Measurements from ENCODE around the gene ITPKC. TPM values are rescaled to one million over a fixed set of nuclear protein-coding genes. Genes with fewer than 3 reads are reported as not detected.

The ITPKC gene
- total and polyA plus RNA-seq, 2 of the 13 experiments (the other 11 are each of a cell fraction or from before 2014, with no cell fraction given): 6.9 to 11.2 TPM

DNA sequence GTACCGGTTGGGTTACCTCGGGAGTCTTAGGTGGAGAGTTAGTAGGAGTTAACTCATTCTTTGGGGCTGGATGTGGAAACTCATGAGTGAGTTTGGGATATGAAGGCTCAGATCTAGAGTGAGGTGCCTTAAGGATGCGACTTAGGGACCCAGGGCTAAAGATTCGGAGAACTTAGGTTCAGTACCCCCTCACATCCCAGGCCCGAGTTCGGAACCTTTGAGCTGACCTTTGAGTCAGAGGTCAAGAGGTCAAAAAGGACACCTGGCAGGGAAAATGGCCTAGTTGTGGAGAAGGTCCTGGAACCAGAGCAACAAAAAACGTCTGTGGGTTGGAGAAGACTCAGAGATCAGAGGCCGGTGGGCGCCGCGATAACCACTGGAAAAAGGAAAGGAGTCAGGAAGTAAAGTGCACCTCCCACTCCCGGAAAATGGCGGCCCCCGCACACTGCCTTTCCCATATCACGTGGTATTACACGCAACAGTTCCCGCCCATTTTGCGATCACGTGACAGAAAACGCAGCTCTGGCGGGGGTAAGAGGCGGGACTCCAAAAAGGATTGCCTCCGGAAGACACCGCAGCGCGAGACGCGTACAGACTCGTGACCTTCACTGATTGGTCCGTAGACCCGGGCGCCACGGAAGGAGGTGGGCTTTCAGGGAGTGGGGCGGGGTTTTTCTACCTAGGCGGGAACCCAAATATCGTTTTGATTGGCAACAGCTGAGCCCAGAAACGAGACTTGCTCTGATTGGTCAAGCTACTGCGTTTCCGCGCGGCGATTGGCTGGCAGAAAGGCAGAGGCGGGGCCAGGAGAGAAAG is 33.4 kb downstream of the ITPKC start, which contains the start of gene ACTMAP (continued):
- no peak for TF ChIP-seq ZNF10 (CRISPR knock-in tag; IDR thresholded peaks at IDR 0.05; ENCODE audit: borderline replicate concordance, low read depth)
- peak; percentile 87 for TF ChIP-seq GABPB1 (CRISPR knock-in tag; IDR thresholded peaks at IDR 0.05)
- no peak for TF ChIP-seq ZNF788 (CRISPR knock-in tag; IDR thresholded peaks at IDR 0.05; ENCODE audit: borderline replicate concordance)
- TF ChIP-seq ZNF382 (CRISPR knock-in tag; IDR thresholded peaks at IDR 0.05; ENCODE audit: borderline replicate concordance): no peak
- no peak for TF ChIP-seq ZNF235 (CRISPR knock-in tag; IDR thresholded peaks at IDR 0.05; ENCODE audit: borderline replicate concordance)
- TF ChIP-seq ZNF333 (CRISPR knock-in tag; IDR thresholded peaks at IDR 0.05; ENCODE audit: borderline replicate concordance): no peak
- TF ChIP-seq KMT2B (CRISPR knock-in tag; IDR thresholded peaks at IDR 0.05): peak; percentile 45; the same call in 1 of the 2 replicates
- no peak for TF ChIP-seq ZFP1 (CRISPR knock-in tag; IDR thresholded peaks at IDR 0.05)
- TF ChIP-seq MED13 (CRISPR knock-in tag; IDR thresholded peaks at IDR 0.05): no peak
- no peak for TF ChIP-seq ZNF704 (CRISPR knock-in tag; IDR thresholded peaks at IDR 0.05; ENCODE audit: borderline replicate concordance)
- TF ChIP-seq THAP11 (CRISPR knock-in tag; IDR thresholded peaks at IDR 0.05): peak; percentile 82
- no peak for TF ChIP-seq JUNB (CRISPR knock-in tag; IDR thresholded peaks at IDR 0.05; ENCODE audit: borderline replicate concordance)
- no peak for TF ChIP-seq MAFF (IDR thresholded peaks at IDR 0.05; ENCODE audit: low read depth, low read length)
- TF ChIP-seq BCL6 (CRISPR knock-in tag; IDR thresholded peaks at IDR 0.05): 0 out of 2 replicates have a peak, but pooled peaks have one; percentile 11
- TF ChIP-seq ZNF317 (CRISPR knock-in tag; IDR thresholded peaks at IDR 0.05): no peak
- TF ChIP-seq ZBTB20 (CRISPR knock-in tag; IDR thresholded peaks at IDR 0.05; ENCODE audit: borderline replicate concordance, low read depth): no peak
- TF ChIP-seq BCL3 (CRISPR knock-in tag; IDR thresholded peaks at IDR 0.05): no peak
- TF ChIP-seq ARHGAP35 (CRISPR knock-in tag; IDR thresholded peaks at IDR 0.05; ENCODE audit: borderline replicate concordance): no peak
- TF ChIP-seq ZFYVE20 (CRISPR knock-in tag; IDR thresholded peaks at IDR 0.05; ENCODE audit: borderline replicate concordance, low read depth): no peak
- TF ChIP-seq HHEX (CRISPR knock-in tag; IDR thresholded peaks at IDR 0.05): no peak
- no peak for TF ChIP-seq MAFK (conservative IDR thresholded peaks at IDR 0.05 in 1 of 2, IDR thresholded peaks at IDR 0.05 in 1 of 2; ENCODE audit: low read length in 2 of 2)
- peak; percentile 74 for TF ChIP-seq CHD2 (IDR thresholded peaks at IDR 0.05; ENCODE audit: low read depth, low read length)
- no peak; the same call in 1 of the 2 replicates for TF ChIP-seq NFKB2 (CRISPR knock-in tag; IDR thresholded peaks at IDR 0.05; ENCODE audit: borderline replicate concordance)
- TF ChIP-seq ZMYM3 (CRISPR knock-in tag; IDR thresholded peaks at IDR 0.05): no peak
- no peak for TF ChIP-seq KDM3A (CRISPR knock-in tag; IDR thresholded peaks at IDR 0.05; ENCODE audit: low read depth)
- peak; percentile 52; the same call in 1 of the 2 replicates for TF ChIP-seq GMEB2 (CRISPR knock-in tag; IDR thresholded peaks at IDR 0.05; ENCODE audit: low read depth)

Measured in HepG2 (cell line).